ENCODE results near the gene ARHGAP10.

GRCh38 chr4:147815741-147816140 lies 83.9 kb downstream of the ARHGAP10 start:
- TF ChIP-seq CTCF (IDR thresholded peaks at IDR 0.05) (no peak), POLR2A (IDR thresholded peaks at IDR 0.05) (no peak)

Data from esophagus squamous epithelium (tissue), 4 donors.